Left ventricle myocardium inferior (tissue), 1 donor: ENCODE results near the gene ECHDC1. TPM values are rescaled to one million over a fixed set of nuclear protein-coding genes. Genes with fewer than 3 reads are reported as not detected.

Experiments used
- DNase-seq: peaks from one replicate; pipeline ENCODE4 v3.0.0-alpha.2; 2020
- H3K27ac ChIP-seq: fragments of 200-600 bp; replicated peaks from 2 replicates; pipeline ENCODE4 v1.8.0; 2021
- H3K27me3 ChIP-seq: fragments of 200-600 bp; 2 replicates; pipeline ENCODE4 v1.8.0; 2021; ENCODE audit warnings: low read depth
- H3K36me3 ChIP-seq: fragments of 200-600 bp; 2 replicates; pipeline ENCODE4 v1.8.0; 2021
- H3K4me1 ChIP-seq: fragments of 200-600 bp; 2 replicates; pipeline ENCODE4 v1.8.0; 2021
- H3K4me3 ChIP-seq: fragments of 200-600 bp; 2 replicates; pipeline ENCODE4 v1.8.0; 2021; ENCODE audit warnings: mild to moderate bottlenecking, moderate library complexity
- H3K9me3 ChIP-seq: fragments of 200-600 bp; replicated peaks from 2 replicates; pipeline ENCODE4 v1.8.0; 2021
- CTCF ChIP-seq: fragments of 200-600 bp; IDR thresholded peaks from 2 replicates; pipeline ENCODE4 v1.8.0; 2021; ENCODE audit warnings: antibody characterized with exemption, mild to moderate bottlenecking, borderline replicate concordance
- intact Hi-C: fragments of 100-400 bp; cut with micrococcal nuclease; formaldehyde crosslinking; loops from one replicate; pipeline ENCODE4 v1.11.0; 2022
- total RNA-seq: library from RNA; stranded (reverse); fragmentation: NEBNext Ultra II Directional; extraction: Animal tissue kit (Norgen Biotek cat#: 25700); gene quantifications from one replicate; pipeline ENCODE4 v1.2.1, GENCODE V29; 2021
- donor health status: DM: no; HTN: yes; CAD: no; lungs with severe emphysema.

Gene ECHDC1
- total RNA-seq, 1 donor from 2014 or later = 39.7 TPM

- TF ChIP-seq CTCF = no peak
- Histone ChIP-seq H3K27ac (no peak overlapping the region), H3K36me3 (peaks cover 27% of the 10 kb centered on the region), H3K27me3 (no peaks in the 10 kb centered on the region), H3K4me1 (peaks cover 44% of the 10 kb centered on the region), H3K4me3 (no peak overlapping the region), H3K9me3 (no peaks in the 10 kb centered on the region)
- no peak for DNase-seq
- intact Hi-C loops = no loop called here
Observed at GRCh38 chr6:127291495-127291894, 51.9 kb downstream of the ECHDC1 start.

GRCh38 chr6:127290391-127291265, 52.8 kb downstream of the ECHDC1 start:
- no peak for TF ChIP-seq CTCF
- intact Hi-C loops = no loop called here
- Histone ChIP-seq H3K4me1 (peaks cover 44% of the 10 kb centered on the region), H3K4me3 (no peak overlapping the region), H3K27ac (no peak overlapping the region), H3K36me3 (peaks cover 36% of the 10 kb centered on the region), H3K27me3 (no peaks in the 10 kb centered on the region), H3K9me3 (no peaks in the 10 kb centered on the region)
- no peak for DNase-seq

DNA sequence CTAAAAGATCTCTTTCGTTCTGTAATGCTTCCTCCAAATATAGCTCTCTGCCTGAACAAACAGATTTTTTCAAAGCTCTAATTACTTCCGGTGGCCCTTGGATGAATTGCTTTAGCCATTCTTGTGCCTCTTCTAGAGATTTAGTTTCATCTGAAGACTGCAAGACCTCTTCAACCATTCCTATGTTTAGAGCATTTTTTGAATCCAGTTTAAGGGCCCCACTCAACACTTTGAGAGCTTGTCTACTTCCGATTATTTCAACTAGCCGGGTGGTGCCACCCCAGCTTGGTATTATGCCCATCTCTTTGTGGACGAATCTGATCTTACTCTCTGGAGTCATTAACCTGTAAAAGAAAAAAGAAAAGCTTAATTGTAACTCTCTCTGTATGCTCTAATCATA, 53.5 kb downstream of the ECHDC1 start:
- H3K9me3 ChIP-seq = no peaks in the 10 kb centered on the region
- peaks cover 40% of the 10 kb centered on the region for H3K36me3 ChIP-seq
- no peaks in the 10 kb centered on the region for H3K27me3 ChIP-seq
- peaks cover 44% of the 10 kb centered on the region for H3K4me1 ChIP-seq
- no peak for DNase-seq
- intact Hi-C loops = no loop called here
- no peak overlapping the region for H3K4me3 ChIP-seq
- H3K27ac ChIP-seq = no peak overlapping the region
- no peak for TF ChIP-seq CTCF

DNA sequence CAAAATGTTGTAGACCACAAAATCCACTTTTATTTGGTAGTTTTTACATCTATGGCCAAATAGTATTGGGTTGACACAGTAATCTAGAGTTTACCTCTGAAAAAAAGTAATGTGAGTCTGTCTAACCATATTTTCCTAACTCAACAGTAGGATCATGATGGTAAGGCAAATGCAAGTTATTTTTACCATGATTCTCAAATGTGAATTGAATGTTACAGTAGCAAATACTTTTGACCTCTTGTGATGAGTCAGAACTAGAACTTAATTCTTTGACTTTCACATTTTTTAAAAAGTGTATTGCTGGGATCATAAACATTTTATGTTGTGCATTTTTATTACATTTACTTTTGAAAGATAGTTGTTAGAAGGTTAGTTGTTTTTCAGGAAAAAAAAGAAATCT, 54.7 kb downstream of the ECHDC1 start:
- Histone ChIP-seq H3K36me3 (peaks cover 53% of the 10 kb centered on the region), H3K27me3 (no peaks in the 10 kb centered on the region), H3K27ac (no peak overlapping the region), H3K4me1 (peaks cover 44% of the 10 kb centered on the region), H3K4me3 (no peak overlapping the region), H3K9me3 (no peaks in the 10 kb centered on the region)
- intact Hi-C loops = no loop called here
- DNase-seq = no peak
- no peak for TF ChIP-seq CTCF

DNA sequence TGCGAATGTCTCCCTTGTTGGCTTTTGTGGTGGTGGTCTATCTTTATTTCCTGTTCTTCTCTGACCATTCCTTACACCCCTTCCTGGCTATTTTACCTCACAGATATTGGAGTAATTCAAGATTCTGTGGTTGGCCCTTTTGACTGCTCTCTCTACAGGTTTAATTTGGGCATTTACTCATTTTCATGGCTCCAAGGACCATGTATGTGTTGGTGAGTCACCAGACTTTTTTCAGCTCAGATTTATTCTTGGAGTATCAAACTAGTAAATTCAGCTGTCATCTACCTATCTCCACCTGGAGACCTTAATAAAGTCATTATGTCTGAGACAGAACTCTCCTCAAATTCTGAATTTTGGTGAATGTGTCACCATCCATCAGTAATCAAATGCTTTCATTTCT, 61.2 kb downstream of the ECHDC1 start:
- no peak overlapping the region for H3K4me3 ChIP-seq
- no peak for DNase-seq
- intact Hi-C loops = no loop called here
- H3K4me1 ChIP-seq = peaks cover 30% of the 10 kb centered on the region
- no peak overlapping the region for H3K27ac ChIP-seq
- H3K27me3 ChIP-seq = no peaks in the 10 kb centered on the region
- no peak for TF ChIP-seq CTCF
- H3K9me3 ChIP-seq = no peaks in the 10 kb centered on the region
- H3K36me3 ChIP-seq = peaks cover 59% of the 10 kb centered on the region
